GM23248 (cell line): Measurements from ENCODE around the gene CBFA2T2.

ENCODE experiments used
- EZH2 ChIP-seq: fragments of 200-600 bp; sonication (generic); IDR thresholded peaks from 2 replicates; pipeline ENCODE4 v1.6.1; 2018; ENCODE audit warnings: antibody characterized with exemption, mild to moderate bottlenecking; ENCODE audit not compliant: insufficient read depth, poor library complexity, severe bottlenecking
- EZH2phosphoT487 ChIP-seq: fragments of 200-600 bp; sonication (generic); IDR thresholded peaks from 2 replicates; pipeline ENCODE4 v1.6.1; 2018; ENCODE audit warnings: antibody characterized with exemption, moderate library complexity, mild to moderate bottlenecking, low read depth; ENCODE audit not compliant: insufficient read depth

DNA sequence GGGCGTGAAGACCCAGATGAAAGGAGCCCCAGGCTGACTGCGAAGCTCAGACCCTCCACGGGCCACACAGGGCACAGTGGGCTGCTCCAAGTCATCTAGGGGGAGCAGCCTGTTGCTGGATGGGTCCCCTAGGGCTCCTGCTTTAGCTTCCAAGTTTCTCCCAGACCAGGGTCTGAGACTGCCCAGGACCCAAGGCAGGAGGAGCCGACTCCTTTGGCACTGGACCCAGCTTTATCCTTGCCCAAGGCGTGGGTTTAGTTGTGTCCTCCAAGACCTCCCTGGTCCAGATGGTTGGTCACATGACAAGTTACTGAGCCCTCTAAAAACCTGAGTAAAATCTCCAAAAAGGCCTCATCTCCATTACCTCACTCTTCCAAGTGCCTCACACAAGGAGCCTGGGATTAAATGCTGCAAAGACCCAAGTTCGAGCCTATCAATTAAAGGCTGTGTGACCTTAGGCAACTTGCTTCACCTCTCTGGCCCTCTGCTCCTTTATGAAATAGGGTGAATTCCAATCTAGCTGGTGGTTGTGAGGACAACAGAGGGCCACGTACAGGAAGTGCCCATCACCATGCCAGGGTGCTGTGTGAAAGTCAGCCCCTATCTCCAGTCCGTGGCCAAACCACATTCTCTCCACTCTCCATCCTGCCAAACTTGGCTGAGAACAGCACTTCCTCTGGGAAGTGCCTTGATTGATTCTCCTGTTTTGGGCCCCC lies 181.8 kb downstream of the CBFA2T2 start:
- no peak for TF ChIP-seq EZH2
- TF ChIP-seq EZH2phosphoT487: no peak
